Liver (tissue), 9 donors: ENCODE results near the gene CADPS. TPM values are rescaled to one million over a fixed set of nuclear protein-coding genes. Genes with fewer than 3 reads are reported as not detected.

Experiments
- DNase-seq: peaks from one replicate; pipeline ENCODE4 v3.0.0-alpha.2; 2017; ENCODE audit warnings: low spot score
- H3K27ac ChIP-seq, 2 donors: one replicate each; pipeline ENCODE4 v1.7.0; 2013; ENCODE audit warnings: inconsistent platforms in 2 of 2, low read length in 2 of 2, control low read depth in 1 of 2, low read depth in 1 of 2, mild to moderate bottlenecking in 1 of 2
- H3K27me3 ChIP-seq, 4 donors: one replicate each; pipeline versions ENCODE4 v1.6.1 to v1.7.0; 2013; ENCODE audit warnings: low read length in 3 of 4, inconsistent platforms in 1 of 4, mild to moderate bottlenecking in 1 of 4, moderate library complexity in 1 of 4; ENCODE audit not compliant: control insufficient read depth in 4 of 4, insufficient read depth in 4 of 4
- H3K36me3 ChIP-seq, 4 donors: one replicate each; pipeline versions ENCODE4 v1.6.1 to v1.7.0; 2013; ENCODE audit warnings: low read length in 3 of 4, mild to moderate bottlenecking in 3 of 4, low read depth in 1 of 4, moderate library complexity in 1 of 4; ENCODE audit not compliant: control insufficient read depth in 4 of 4, insufficient read depth in 3 of 4
- H3K4me1 ChIP-seq, 4 donors: one replicate each; pipeline versions ENCODE4 v1.6.1 to v1.7.0; 2013; ENCODE audit warnings: low read length in 3 of 4, mild to moderate bottlenecking in 3 of 4, moderate library complexity in 1 of 4; ENCODE audit not compliant: control insufficient read depth in 4 of 4, insufficient read depth in 4 of 4
- H3K4me3 ChIP-seq, 3 donors: one replicate each; pipeline versions ENCODE4 v1.6.1 to v1.7.0; 2013; ENCODE audit warnings: low read length in 3 of 3, control low read depth in 1 of 3, low read depth in 1 of 3, mild to moderate bottlenecking in 1 of 3
- H3K9ac ChIP-seq, 2 donors: one replicate each; pipeline ENCODE4 v1.7.0; 2013; ENCODE audit warnings: low read length in 2 of 2, mild to moderate bottlenecking in 2 of 2, moderate library complexity in 2 of 2, control low read depth in 1 of 2, low read depth in 1 of 2
- H3K9me3 ChIP-seq, 4 donors: one replicate each; pipeline versions ENCODE4 v1.6.1 to v1.7.0; 2013; ENCODE audit warnings: low read length in 3 of 4; ENCODE audit not compliant: control insufficient read depth in 4 of 4
- FOXA1 ChIP-seq: IDR thresholded peaks from 2 replicates; pipeline ENCODE4 v1.6.1; 2016; ENCODE audit warnings: antibody characterized with exemption
- FOXA2 ChIP-seq: IDR thresholded peaks from 2 replicates; pipeline ENCODE4 v1.6.1; 2016; ENCODE audit warnings: antibody characterized with exemption
- GABPA ChIP-seq, 2 donors: IDR thresholded peaks in 1 of 2; conservative IDR thresholded peaks in 1 of 2; 2 replicates each; pipeline ENCODE4 v1.6.1; 2016; ENCODE audit warnings: antibody characterized with exemption in 2 of 2, mild to moderate bottlenecking in 1 of 2, moderate library complexity in 1 of 2
- HNF4A ChIP-seq, 2 donors: conservative IDR thresholded peaks; 2 replicates each; pipeline ENCODE4 v1.6.1; 2016; ENCODE audit warnings: antibody characterized with exemption in 2 of 2, mild to moderate bottlenecking in 2 of 2
- HNF4G ChIP-seq: IDR thresholded peaks from 2 replicates; pipeline ENCODE4 v1.6.1; 2016; ENCODE audit warnings: antibody characterized with exemption
- JUND ChIP-seq, 2 donors: IDR thresholded peaks; 2 replicates each; pipeline ENCODE4 v1.6.1; 2016; ENCODE audit warnings: antibody characterized with exemption in 2 of 2
- RAD21 ChIP-seq, 2 donors: IDR thresholded peaks; 2 replicates each; pipeline ENCODE4 v1.6.1; 2016; ENCODE audit warnings: antibody characterized with exemption in 2 of 2, mild to moderate bottlenecking in 2 of 2
- SP1 ChIP-seq: IDR thresholded peaks from 2 replicates; pipeline ENCODE4 v1.6.1; 2018; ENCODE audit warnings: antibody characterized with exemption, mild to moderate bottlenecking
- TAF1 ChIP-seq: conservative IDR thresholded peaks from 2 replicates; pipeline ENCODE4 v1.6.1; 2016; ENCODE audit warnings: antibody characterized with exemption, mild to moderate bottlenecking
- YY1 ChIP-seq: IDR thresholded peaks from 2 replicates; pipeline ENCODE4 v1.6.1; 2016; ENCODE audit warnings: antibody characterized with exemption, mild to moderate bottlenecking
- ZBTB33 ChIP-seq: IDR thresholded peaks from 2 replicates; pipeline ENCODE4 v1.6.1; 2016; ENCODE audit warnings: antibody characterized with exemption
- WGBS: extraction: QIAGEN DNeasy Blood & Tissue Kit; methylation state at CpG from one replicate; pipeline ENCODE4 v1.1.7; 2013; 5-methylcytosine and 5-hydroxymethylcytosine counted together
- polyA plus RNA-seq, 2 donors: library from polyadenylated mRNA; stranded (reverse) in 1 of 2; unstranded in 1 of 2; fragments of 200-250 nt in 1 of 2; fragments of >200 nt in 1 of 2; fragmentation: Nextera tagmentation in 1 of 2; extraction: Ambion mirVana in 1 of 2; gene quantifications; one replicate each; pipeline versions ENCODE4 v1.2.1 to v1.2.3, GENCODE V29; 2013 to 2015
- total RNA-seq, 2 donors: library from RNA; depleted of rRNA; stranded (reverse); fragments of >200 nt; gene quantifications; one replicate each; pipeline ENCODE4 v1.2.3, GENCODE V29; 2014
- TF ChIP-seq, protein P1 (sequence below): IDR thresholded peaks from 2 replicates; pipeline ENCODE4 v1.6.1; 2016; ENCODE audit warnings: antibody characterized with exemption
- TF ChIP-seq, protein P2 (sequence below): IDR thresholded peaks from 2 replicates; pipeline ENCODE4 v1.6.1; 2016; ENCODE audit warnings: antibody characterized with exemption, mild to moderate bottlenecking
- TF ChIP-seq, protein P3 (sequence below): IDR thresholded peaks from 2 replicates; pipeline ENCODE4 v1.6.1; 2016; ENCODE audit warnings: antibody characterized with exemption
- TF ChIP-seq, protein P4 (sequence below): fragments of 150-350 bp; IDR thresholded peaks from 2 replicates; pipeline ENCODE4 v1.5.1; 2017; ENCODE audit warnings: improper control_type of control experiment, low read depth, low read length; ENCODE audit not compliant: missing input control
- donor health status: healthy.
- donor health status: healthy.
- donor health status: healthy.
- donor health status: healthy.
- donor health status: healthy.

The CADPS gene
- total and polyA plus RNA-seq, 4 donors, result 0.05 to 0.37 (median 0.17) TPM; not detected in 1

DNA sequence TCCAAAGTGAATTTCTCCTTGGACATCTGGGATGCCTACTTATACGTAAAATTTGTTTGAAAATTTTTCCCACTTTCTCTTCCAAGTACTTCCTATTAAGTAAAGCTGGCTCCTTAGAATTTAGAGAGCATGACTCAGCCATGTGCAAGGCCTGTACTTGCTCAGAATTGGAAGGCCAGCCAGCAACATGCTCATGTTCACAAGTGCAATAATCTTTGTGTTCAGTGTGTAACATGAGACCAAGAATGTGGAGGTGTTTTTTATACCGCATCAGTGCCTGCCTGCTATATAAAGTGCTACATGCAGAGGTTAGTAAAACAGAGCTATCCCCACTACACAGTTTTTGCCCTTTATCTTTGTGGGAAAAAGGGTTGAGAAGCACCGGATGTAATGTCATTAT, 349.9 kb downstream of the CADPS start:
- 82% methylated on average over 3 of the region's 3 CpGs for WGBS
- Histone ChIP-seq H3K27me3 (peaks cover 0 to 6% (median 4%) of the 10 kb centered on the region in 4 donors), H3K9me3 (no peaks in the 10 kb centered on the region), H3K4me1 (no peaks in the 10 kb centered on the region), H3K9ac (no peak overlapping the region), H3K27ac (no peak overlapping the region), H3K4me3 (no peak overlapping the region), H3K36me3 (no peaks in the 10 kb centered on the region)
- TF ChIP-seq SP1, result no peak
- TF ChIP-seq, protein P1, sequence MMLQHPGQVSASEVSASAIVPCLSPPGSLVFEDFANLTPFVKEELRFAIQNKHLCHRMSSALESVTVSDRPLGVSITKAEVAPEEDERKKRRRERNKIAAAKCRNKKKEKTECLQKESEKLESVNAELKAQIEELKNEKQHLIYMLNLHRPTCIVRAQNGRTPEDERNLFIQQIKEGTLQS, result no peak
- TF ChIP-seq, protein P2, sequence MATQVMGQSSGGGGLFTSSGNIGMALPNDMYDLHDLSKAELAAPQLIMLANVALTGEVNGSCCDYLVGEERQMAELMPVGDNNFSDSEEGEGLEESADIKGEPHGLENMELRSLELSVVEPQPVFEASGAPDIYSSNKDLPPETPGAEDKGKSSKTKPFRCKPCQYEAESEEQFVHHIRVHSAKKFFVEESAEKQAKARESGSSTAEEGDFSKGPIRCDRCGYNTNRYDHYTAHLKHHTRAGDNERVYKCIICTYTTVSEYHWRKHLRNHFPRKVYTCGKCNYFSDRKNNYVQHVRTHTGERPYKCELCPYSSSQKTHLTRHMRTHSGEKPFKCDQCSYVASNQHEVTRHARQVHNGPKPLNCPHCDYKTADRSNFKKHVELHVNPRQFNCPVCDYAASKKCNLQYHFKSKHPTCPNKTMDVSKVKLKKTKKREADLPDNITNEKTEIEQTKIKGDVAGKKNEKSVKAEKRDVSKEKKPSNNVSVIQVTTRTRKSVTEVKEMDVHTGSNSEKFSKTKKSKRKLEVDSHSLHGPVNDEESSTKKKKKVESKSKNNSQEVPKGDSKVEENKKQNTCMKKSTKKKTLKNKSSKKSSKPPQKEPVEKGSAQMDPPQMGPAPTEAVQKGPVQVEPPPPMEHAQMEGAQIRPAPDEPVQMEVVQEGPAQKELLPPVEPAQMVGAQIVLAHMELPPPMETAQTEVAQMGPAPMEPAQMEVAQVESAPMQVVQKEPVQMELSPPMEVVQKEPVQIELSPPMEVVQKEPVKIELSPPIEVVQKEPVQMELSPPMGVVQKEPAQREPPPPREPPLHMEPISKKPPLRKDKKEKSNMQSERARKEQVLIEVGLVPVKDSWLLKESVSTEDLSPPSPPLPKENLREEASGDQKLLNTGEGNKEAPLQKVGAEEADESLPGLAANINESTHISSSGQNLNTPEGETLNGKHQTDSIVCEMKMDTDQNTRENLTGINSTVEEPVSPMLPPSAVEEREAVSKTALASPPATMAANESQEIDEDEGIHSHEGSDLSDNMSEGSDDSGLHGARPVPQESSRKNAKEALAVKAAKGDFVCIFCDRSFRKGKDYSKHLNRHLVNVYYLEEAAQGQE, result no peak
- TF ChIP-seq, protein P3, sequence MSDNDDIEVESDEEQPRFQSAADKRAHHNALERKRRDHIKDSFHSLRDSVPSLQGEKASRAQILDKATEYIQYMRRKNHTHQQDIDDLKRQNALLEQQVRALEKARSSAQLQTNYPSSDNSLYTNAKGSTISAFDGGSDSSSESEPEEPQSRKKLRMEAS, result no peak
- TF ChIP-seq HNF4A (conservative IDR thresholded peaks at IDR 0.05), result no peak
- no peak for TF ChIP-seq ZBTB33
- TF ChIP-seq FOXA1, result no peak
- TF ChIP-seq HNF4G, result no peak
- no peak for TF ChIP-seq FOXA2
- no peak for TF ChIP-seq RAD21 (IDR thresholded peaks at IDR 0.05)
- TF ChIP-seq YY1, result no peak
- TF ChIP-seq TAF1, result no peak
- TF ChIP-seq, protein P4, sequence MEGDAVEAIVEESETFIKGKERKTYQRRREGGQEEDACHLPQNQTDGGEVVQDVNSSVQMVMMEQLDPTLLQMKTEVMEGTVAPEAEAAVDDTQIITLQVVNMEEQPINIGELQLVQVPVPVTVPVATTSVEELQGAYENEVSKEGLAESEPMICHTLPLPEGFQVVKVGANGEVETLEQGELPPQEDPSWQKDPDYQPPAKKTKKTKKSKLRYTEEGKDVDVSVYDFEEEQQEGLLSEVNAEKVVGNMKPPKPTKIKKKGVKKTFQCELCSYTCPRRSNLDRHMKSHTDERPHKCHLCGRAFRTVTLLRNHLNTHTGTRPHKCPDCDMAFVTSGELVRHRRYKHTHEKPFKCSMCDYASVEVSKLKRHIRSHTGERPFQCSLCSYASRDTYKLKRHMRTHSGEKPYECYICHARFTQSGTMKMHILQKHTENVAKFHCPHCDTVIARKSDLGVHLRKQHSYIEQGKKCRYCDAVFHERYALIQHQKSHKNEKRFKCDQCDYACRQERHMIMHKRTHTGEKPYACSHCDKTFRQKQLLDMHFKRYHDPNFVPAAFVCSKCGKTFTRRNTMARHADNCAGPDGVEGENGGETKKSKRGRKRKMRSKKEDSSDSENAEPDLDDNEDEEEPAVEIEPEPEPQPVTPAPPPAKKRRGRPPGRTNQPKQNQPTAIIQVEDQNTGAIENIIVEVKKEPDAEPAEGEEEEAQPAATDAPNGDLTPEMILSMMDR, result no peak
- no peak for TF ChIP-seq JUND (IDR thresholded peaks at IDR 0.05)
- DNase-seq, result no peak

DNA sequence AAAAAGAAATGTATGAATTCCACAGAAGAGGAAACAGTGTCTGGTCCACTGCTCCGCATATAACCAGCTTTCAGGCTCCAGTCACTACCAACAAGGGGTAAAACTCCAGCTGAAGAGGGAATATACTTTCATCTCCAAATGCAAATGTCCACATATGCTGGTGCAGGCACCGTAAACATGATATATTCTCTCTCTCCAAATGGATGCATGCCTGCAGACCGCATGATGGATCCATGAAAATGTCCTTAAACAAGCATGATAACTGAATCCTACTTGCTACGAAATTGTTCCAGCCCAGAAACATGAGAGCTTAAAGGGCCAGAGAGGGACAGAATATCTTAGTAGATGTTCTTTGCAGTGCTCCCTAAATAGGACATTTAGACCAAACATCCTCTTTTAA, 351.5 kb downstream of the CADPS start:
- Histone ChIP-seq H3K27ac (no peak overlapping the region), H3K4me3 (no peak overlapping the region), H3K4me1 (no peaks in the 10 kb centered on the region), H3K9me3 (no peaks in the 10 kb centered on the region), H3K27me3 (peaks cover 0 to 6% (median 4%) of the 10 kb centered on the region in 4 donors), H3K9ac (no peak overlapping the region), H3K36me3 (no peaks in the 10 kb centered on the region)
- TF ChIP-seq JUND (IDR thresholded peaks at IDR 0.05) (no peak), FOXA2 (no peak), GABPA (IDR thresholded peaks at IDR 0.05 in 1 of 2, conservative IDR thresholded peaks at IDR 0.05 in 1 of 2) (no peak)
- no peak for DNase-seq
- WGBS, result 76% methylated on average over 4 of the region's 4 CpGs
